ENCODE measurements around the gene ROM1.

- TF ChIP-seq L3MBTL2 (conservative IDR thresholded peaks at IDR 0.05): no peak
- no peak for TF ChIP-seq BHLHE40 (IDR thresholded peaks at IDR 0.05; ENCODE audit: borderline replicate concordance)
- no peak for TF ChIP-seq SUZ12 (IDR thresholded peaks at IDR 0.05)
- TF ChIP-seq FOXK2 (IDR thresholded peaks at IDR 0.05): no peak
- TF ChIP-seq PKNOX1 (IDR thresholded peaks at IDR 0.05): no peak
- no peak for TF ChIP-seq SP1 (IDR thresholded peaks at IDR 0.05)
These were observed 40.6 kb upstream of the ROM1 start for GRCh38 chr11:62572431-62572830.
